ENCODE results near the gene FHL2.

GRCh38 chr2:105416156-105416555 is 17.3 kb upstream of the FHL2 start:
- no peak for TF ChIP-seq NR2C2 (CRISPR knock-in tag; IDR thresholded peaks at IDR 0.05; ENCODE audit: borderline replicate concordance)
- TF ChIP-seq, protein P1, sequence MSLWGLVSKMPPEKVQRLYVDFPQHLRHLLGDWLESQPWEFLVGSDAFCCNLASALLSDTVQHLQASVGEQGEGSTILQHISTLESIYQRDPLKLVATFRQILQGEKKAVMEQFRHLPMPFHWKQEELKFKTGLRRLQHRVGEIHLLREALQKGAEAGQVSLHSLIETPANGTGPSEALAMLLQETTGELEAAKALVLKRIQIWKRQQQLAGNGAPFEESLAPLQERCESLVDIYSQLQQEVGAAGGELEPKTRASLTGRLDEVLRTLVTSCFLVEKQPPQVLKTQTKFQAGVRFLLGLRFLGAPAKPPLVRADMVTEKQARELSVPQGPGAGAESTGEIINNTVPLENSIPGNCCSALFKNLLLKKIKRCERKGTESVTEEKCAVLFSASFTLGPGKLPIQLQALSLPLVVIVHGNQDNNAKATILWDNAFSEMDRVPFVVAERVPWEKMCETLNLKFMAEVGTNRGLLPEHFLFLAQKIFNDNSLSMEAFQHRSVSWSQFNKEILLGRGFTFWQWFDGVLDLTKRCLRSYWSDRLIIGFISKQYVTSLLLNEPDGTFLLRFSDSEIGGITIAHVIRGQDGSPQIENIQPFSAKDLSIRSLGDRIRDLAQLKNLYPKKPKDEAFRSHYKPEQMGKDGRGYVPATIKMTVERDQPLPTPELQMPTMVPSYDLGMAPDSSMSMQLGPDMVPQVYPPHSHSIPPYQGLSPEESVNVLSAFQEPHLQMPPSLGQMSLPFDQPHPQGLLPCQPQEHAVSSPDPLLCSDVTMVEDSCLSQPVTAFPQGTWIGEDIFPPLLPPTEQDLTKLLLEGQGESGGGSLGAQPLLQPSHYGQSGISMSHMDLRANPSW (CRISPR knock-in tag; IDR thresholded peaks at IDR 0.05; ENCODE audit: borderline replicate concordance): no peak
- TF ChIP-seq POLR2A (IDR thresholded peaks at IDR 0.05; ENCODE audit: insufficient read depth in 1 of 2, low read depth in 2 of 2, low read length in 2 of 2): no peak
- no peak for TF ChIP-seq MXI1 (IDR thresholded peaks at IDR 0.05; ENCODE audit: borderline replicate concordance, low read depth, low read length)
- no peak for TF ChIP-seq PHF8 (CRISPR knock-in tag; IDR thresholded peaks at IDR 0.05)

Measured in HepG2 (cell line).